C1 segment of cervical spinal cord (tissue), 14 donors: ENCODE results near the gene ADCY9.
A peak's percentile ranks its signal among the peaks of the same experiment; 100 is the strongest.
"Not testable (repeated sequence)": the region's sequence is repeated elsewhere in the genome, so short reads cannot be mapped to it uniquely, and the experiment has no call there.

Experiments used
- DNase-seq, 14 donors: peaks; one replicate each; lab custom pipeline; 2025; lab: John Stamatoyannopoulos, UW

The ADCY9 gene

GRCh38 chr16:4070936-4071335 lies 45.3 kb downstream of the ADCY9 start:
- DNase-seq, result no peak

GRCh38 chr16:4067262-4068001 lies 48.8 kb downstream of the ADCY9 start:
- no peak for DNase-seq

- no peak for DNase-seq
Measured at GRCh38 chr16:4064950-4065352, 51.3 kb downstream of the ADCY9 start.

GRCh38 chr16:4062212-4062802 lies 53.9 kb downstream of the ADCY9 start:
- DNase-seq, result no peak

GRCh38 chr16:4060823-4061222 lies 55.4 kb downstream of the ADCY9 start:
- DNase-seq, result no peak

- no peak for DNase-seq
Measured at GRCh38 chr16:4060009-4060408, 56.2 kb downstream of the ADCY9 start.

GRCh38 chr16:4058386-4058785 lies 57.9 kb downstream of the ADCY9 start:
- DNase-seq, result no peak

GRCh38 chr16:4057439-4057877 lies 58.8 kb downstream of the ADCY9 start:
- DNase-seq, result no peak

- no peak for DNase-seq
Measured at GRCh38 chr16:4056161-4057105, 59.8 kb downstream of the ADCY9 start.

GRCh38 chr16:4055748-4056147 lies 60.5 kb downstream of the ADCY9 start:
- no peak for DNase-seq

GRCh38 chr16:4053301-4053845 lies 62.9 kb downstream of the ADCY9 start:
- DNase-seq, result peak in 11 of 14 donors; percentile 24 to 71 (median 44)

- no peak for DNase-seq
Measured at GRCh38 chr16:4052801-4053293, 63.4 kb downstream of the ADCY9 start.

GRCh38 chr16:4052096-4052495 lies 64.1 kb downstream of the ADCY9 start:
- no peak for DNase-seq

- no peak for DNase-seq
Measured at GRCh38 chr16:4051591-4051990, 64.7 kb downstream of the ADCY9 start.

- DNase-seq, result no peak
Measured at GRCh38 chr16:4049031-4049430, 67.2 kb downstream of the ADCY9 start.

- DNase-seq, result no peak
Measured at GRCh38 chr16:4048481-4048880, 67.8 kb downstream of the ADCY9 start.

GRCh38 chr16:4046221-4046620 lies 70.0 kb downstream of the ADCY9 start:
- no peak for DNase-seq

GRCh38 chr16:4045561-4045960 lies 70.7 kb downstream of the ADCY9 start:
- DNase-seq, result not testable (repeated sequence)

- no peak for DNase-seq
Measured at GRCh38 chr16:4042581-4042980, 73.7 kb downstream of the ADCY9 start.

- DNase-seq, result no peak
Measured at GRCh38 chr16:4038448-4038847, 77.8 kb downstream of the ADCY9 start.

GRCh38 chr16:4036952-4037351 lies 79.3 kb downstream of the ADCY9 start:
- DNase-seq, result not testable (repeated sequence)

- DNase-seq, result no peak
Measured at GRCh38 chr16:4034963-4035362, 81.3 kb downstream of the ADCY9 start.
